ENCODE data around the gene MYRIP.

Gene MYRIP

DNA sequence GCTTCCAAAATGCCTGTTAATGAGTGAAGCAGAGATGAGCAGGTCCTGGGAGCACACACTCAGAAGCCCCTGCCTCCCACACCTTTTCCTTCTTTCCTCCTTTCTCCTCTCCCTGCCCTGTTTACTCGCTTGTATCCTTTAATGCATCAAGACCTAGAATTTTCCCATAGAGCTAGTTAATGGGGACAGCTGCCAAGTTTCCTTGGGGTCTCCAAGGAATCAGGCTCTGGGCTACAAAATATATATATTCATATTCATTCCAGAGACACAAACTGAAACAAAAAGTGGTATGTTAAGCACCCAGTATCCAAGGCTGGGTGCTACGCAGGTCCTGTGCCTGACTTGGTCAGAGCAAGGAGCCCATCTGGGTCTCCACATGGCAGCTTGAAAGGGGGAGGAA, 235.6 kb downstream of the MYRIP start:
- peak overlapping the region; percentile 24 for H3K4me3 ChIP-seq (replicated peaks; ENCODE audit: low read depth, low read length)
- TF ChIP-seq CTCF (IDR thresholded peaks at IDR 0.05; ENCODE audit: low read depth, low read length, missing control alignments), result no peak
- DNase-seq (ENCODE audit: extremely low read depth, low read depth), result no peak

GRCh38 chr3:40046149-40046548, 236.7 kb downstream of the MYRIP start:
- TF ChIP-seq CTCF (IDR thresholded peaks at IDR 0.05; ENCODE audit: low read depth, low read length, missing control alignments), result no peak
- no peak overlapping the region for H3K4me3 ChIP-seq (replicated peaks; ENCODE audit: low read depth, low read length)
- DNase-seq (ENCODE audit: extremely low read depth, low read depth), result no peak

GRCh38 chr3:40047406-40047805, 238.0 kb downstream of the MYRIP start:
- no peak overlapping the region for H3K4me3 ChIP-seq (replicated peaks; ENCODE audit: low read depth, low read length)
- no peak for TF ChIP-seq CTCF (IDR thresholded peaks at IDR 0.05; ENCODE audit: low read depth, low read length, missing control alignments)
- no peak for DNase-seq (ENCODE audit: extremely low read depth, low read depth)

DNA sequence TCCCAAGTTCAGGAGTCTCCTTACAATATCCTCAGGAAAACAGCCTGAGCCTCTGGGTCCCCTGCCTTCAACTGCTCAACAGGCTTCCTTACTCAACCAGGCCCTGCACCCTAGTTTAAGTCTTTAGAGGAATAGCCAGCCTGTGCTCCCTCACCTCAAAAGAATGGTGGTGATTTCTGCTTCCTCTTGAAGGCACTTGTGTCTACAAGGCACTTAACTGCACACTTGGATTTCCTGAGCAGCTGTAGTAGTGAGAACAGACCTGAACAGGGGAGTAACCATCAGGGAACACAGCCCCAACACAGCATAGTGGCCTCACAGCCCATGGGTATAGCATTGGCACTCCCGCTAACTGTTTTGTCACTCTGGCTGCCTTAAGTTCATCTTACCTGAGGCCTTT, 244.3 kb downstream of the MYRIP start:
- TF ChIP-seq CTCF (IDR thresholded peaks at IDR 0.05; ENCODE audit: low read depth, low read length, missing control alignments), result no peak
- no peak overlapping the region for H3K4me3 ChIP-seq (replicated peaks; ENCODE audit: low read depth, low read length)
- DNase-seq (ENCODE audit: extremely low read depth, low read depth), result no peak

- no peak overlapping the region for H3K4me3 ChIP-seq (replicated peaks; ENCODE audit: low read depth, low read length)
- no peak for DNase-seq (ENCODE audit: extremely low read depth, low read depth)
- TF ChIP-seq CTCF (IDR thresholded peaks at IDR 0.05; ENCODE audit: low read depth, low read length, missing control alignments), result no peak
Observed at GRCh38 chr3:40054568-40055222, 245.3 kb downstream of the MYRIP start.

DNA sequence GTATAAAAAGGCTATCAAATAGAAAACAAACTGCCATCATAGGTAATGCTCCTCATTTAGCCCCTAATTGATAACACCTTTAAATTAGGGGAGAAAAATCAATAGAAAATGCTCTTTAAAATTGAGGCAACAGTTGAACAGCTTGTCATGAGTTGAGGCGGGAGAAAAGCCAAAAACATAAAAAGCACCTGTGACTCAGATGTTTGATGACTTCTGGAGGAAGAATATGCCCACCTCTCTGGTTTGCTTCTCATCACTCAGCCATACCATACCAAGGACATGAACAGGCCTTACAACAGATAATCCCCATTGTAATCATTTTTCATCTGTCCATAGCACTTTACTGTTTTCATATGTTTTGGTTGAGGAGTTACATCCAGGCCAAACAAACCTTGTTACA, 246.0 kb downstream of the MYRIP start:
- no peak for DNase-seq (ENCODE audit: extremely low read depth, low read depth)

More for the DNA sequence above, 246.0 kb downstream of the MYRIP start:
- no peak for TF ChIP-seq CTCF (IDR thresholded peaks at IDR 0.05; ENCODE audit: low read depth, low read length, missing control alignments)
- H3K4me3 ChIP-seq (replicated peaks; ENCODE audit: low read depth, low read length), result no peak overlapping the region
